Panc1 (cell line): ENCODE results near the gene PCDHB5. TPM values are rescaled to one million over a fixed set of nuclear protein-coding genes. Genes with fewer than 3 reads are reported as not detected.
"Not testable (repeated sequence)": the region's sequence is repeated elsewhere in the genome, so short reads cannot be mapped to it uniquely, and the experiment has no call there.

Experiments used
- ATAC-seq: fragments of 200-7000 bp; cut with Tn5 transposase; 2 replicates; pipeline ENCODE4 v1.9.1; 2020; ENCODE audit warnings: mild to moderate bottlenecking, moderate library complexity
- BruUV-seq: library from RNA; stranded (reverse); fragments of 400-500 nt; replicated peaks from 2 replicates; lab custom pipeline; 2021; lab: Mats Ljungman, UMichigan
- CTCF ChIA-PET: fragments of 300-600 bp; sonication (Branson Sonifier 250); formaldehyde crosslinking; loops from one replicate; lab custom pipeline; 2022; ENCODE audit warnings: antibody characterized with exemption; lab: Charles Lee
- POLR2A ChIA-PET: fragments of 300-600 bp; sonication (Branson Sonifier 250); formaldehyde crosslinking; loops from one replicate; lab custom pipeline; 2022; ENCODE audit warnings: antibody characterized with exemption; lab: Charles Lee
- DNase-seq: peaks from one replicate; pipeline ENCODE4 v3.0.0-alpha.2; 2010; ENCODE audit warnings: low read depth, low spot score
- H3K27ac ChIP-seq: 2 replicates; pipeline ENCODE4 v1.5.1; 2011; ENCODE audit warnings: mild to moderate bottlenecking, low read length, inconsistent platforms
- H3K27me3 ChIP-seq: fragments of 200-500 bp; sonication (Bioruptor generic); 2 replicates; pipeline ENCODE4 v1.6.0; 2014; ENCODE audit warnings: low read length, inconsistent platforms; ENCODE audit not compliant: control insufficient read depth, insufficient read depth
- H3K36me3 ChIP-seq: fragments of 200-500 bp; sonication (Bioruptor generic); 2 replicates; pipeline ENCODE4 v1.5.1; 2014; ENCODE audit warnings: inconsistent platforms, mild to moderate bottlenecking, low read length, moderate library complexity; ENCODE audit not compliant: control insufficient read depth, insufficient read depth
- H3K4me1 ChIP-seq: 2 replicates; pipeline ENCODE4 v1.5.1; 2011; ENCODE audit warnings: inconsistent platforms, mild to moderate bottlenecking, low read length, moderate library complexity; ENCODE audit not compliant: control insufficient read depth, insufficient read depth
- H3K4me3 ChIP-seq, 2 experiments: 2 replicates each; pipeline ENCODE4 v1.5.1; 2011 to 2012; ENCODE audit warnings: low read depth in 2 of 2, low read length in 2 of 2, mild to moderate bottlenecking in 2 of 2, inconsistent platforms in 1 of 2, moderate library complexity in 1 of 2
- H3K9me3 ChIP-seq: fragments of 200-500 bp; sonication (Bioruptor generic); 2 replicates; pipeline ENCODE4 v1.5.1; 2014; ENCODE audit warnings: low read depth, mild to moderate bottlenecking, inconsistent platforms, low read length, moderate library complexity; ENCODE audit not compliant: control insufficient read depth, insufficient read depth
- CTCF ChIP-seq: fragments of 450-650 bp; IDR thresholded peaks from 2 replicates; pipeline ENCODE4 v1.5.1; 2017; ENCODE audit warnings: mild to moderate bottlenecking
- POLR2AphosphoS5 ChIP-seq: IDR thresholded peaks from 2 replicates; pipeline ENCODE4 v1.6.1; 2012; ENCODE audit warnings: mild to moderate bottlenecking, low read depth, low read length, moderate library complexity
- REST ChIP-seq, 2 experiments: IDR thresholded peaks; 2 replicates each; pipeline ENCODE4 v1.6.1; 2011 to 2012; ENCODE audit warnings: low read depth in 2 of 2, control low read depth in 1 of 2, low read length in 1 of 2, mild to moderate bottlenecking in 1 of 2, moderate library complexity in 1 of 2; ENCODE audit not compliant: insufficient read depth in 1 of 2
- SIN3A ChIP-seq: IDR thresholded peaks from 2 replicates; pipeline ENCODE4 v1.6.1; 2012; ENCODE audit warnings: low read depth, mild to moderate bottlenecking, low read length, moderate library complexity, borderline replicate concordance; ENCODE audit not compliant: insufficient read depth
- TCF7L2 ChIP-seq: IDR thresholded peaks from 2 replicates; pipeline ENCODE4 v1.6.1; 2011; ENCODE audit warnings: mild to moderate bottlenecking, low read depth, low read length, inconsistent platforms
- in situ Hi-C: cut with HindIII; loops from 2 replicates; pipeline ENCODE4 v1.10.0; 2016; ENCODE audit warnings: low sequenced_read_pairs, low pct_unique_long_range_greater_than_20kb
- intact Hi-C: fragments of 100-400 bp; cut with micrococcal nuclease; formaldehyde crosslinking; loops from one replicate; pipeline ENCODE4 v1.10.0; 2022; ENCODE audit not compliant: unreplicated experiment
- total RNA-seq: library from RNA; stranded (reverse); gene quantifications from one replicate; pipeline ENCODE4 v1.2.1, GENCODE V29; 2021; ENCODE audit not compliant: unreplicated experiment

PCDHB5 gene
- total RNA-seq, 1 experiment from 2014 or later: 0.08 TPM

GRCh38 chr5:141172381-141173204 lies 37.6 kb downstream of the PCDHB5 start, which contains the start of gene PCDHB7:
PCDHB7 (plus strand) TSS chr5:141172644; CDS start chr5:141172836, 192 bp downstream.
- intact Hi-C loops (no loop called here), in situ Hi-C loops (no loop called here)
- H3K27ac ChIP-seq: no peak within 1 kb of the TSS
- BruUV-seq: no TSS peak
- ChIA-PET POLR2A (no interaction called here), CTCF (interaction anchor here (1.2 kb wide), 1 partner anchor 78 kb away, joined by 6 read pairs; the partner anchor contains the start of gene PCDHB2)
- no peaks in the 10 kb centered on the region for H3K9me3 ChIP-seq
- H3K36me3 ChIP-seq: no peaks in the 10 kb centered on the region
- 0 out of 4 replicates have a peak within 1 kb of the TSS, but pooled peaks of 1 of the 2 experiments have one; percentile 12 for H3K4me3 ChIP-seq
- H3K27me3 ChIP-seq: peaks cover 24% of the 10 kb centered on the region
- no peak for ATAC-seq
- TF ChIP-seq TCF7L2 (no peak), REST (IDR thresholded peaks at IDR 0.05; ENCODE audit: insufficient read depth in 1 of 2, low read depth in 2 of 2, low read length in 1 of 2) (no peak), POLR2AphosphoS5 (no peak), CTCF (peak; percentile 73), SIN3A (no peak)
- DNase-seq: no peak
- H3K4me1 ChIP-seq: peaks cover 7% of the 10 kb centered on the region

- ATAC-seq, H3K9me3 ChIP-seq, H3K36me3 ChIP-seq, H3K4me1 ChIP-seq, POLR2A ChIA-PET, CTCF ChIA-PET, DNase-seq, H3K4me3 ChIP-seq, BruUV-seq, H3K27ac ChIP-seq: not testable (repeated sequence)
- in situ Hi-C loops (loop anchor here (25.0 kb wide), 2 partner anchors 87 to 163 kb away; partner anchors contain the start of genes PCDHB2, PCDHGA1, PCDHGA2 and PCDHGA3), intact Hi-C loops (loop anchor here (5.0 kb wide), 1 partner anchor 82 kb away; the partner anchor contains the start of gene PCDHB2)
- peaks cover 24% of the 10 kb centered on the region for H3K27me3 ChIP-seq
Measured at GRCh38 chr5:141174291-141175104, 39.5 kb downstream of the PCDHB5 start.
